ENCODE measurements around the gene F2R. TPM values are rescaled to one million over a fixed set of nuclear protein-coding genes. Genes with fewer than 3 reads are reported as not detected.

F2R gene
- total and polyA plus RNA-seq, 2 of the 13 experiments (the other 11 are each of a cell fraction or from before 2014, with no cell fraction given) = 8.3 to 12.3 TPM

- TF ChIP-seq TOE1 (CRISPR knock-in tag; IDR thresholded peaks at IDR 0.05) = 0 out of 2 replicates have a peak, but pooled peaks have one; percentile 76
- no peak for TF ChIP-seq TBL1XR1 (IDR thresholded peaks at IDR 0.05; ENCODE audit: borderline replicate concordance, low read length, partially characterized antibody)
- TF ChIP-seq ZNF557 (CRISPR knock-in tag; IDR thresholded peaks at IDR 0.05) = 0 out of 2 replicates have a peak, but pooled peaks have one; percentile 31
- TF ChIP-seq SNAPC2 (CRISPR knock-in tag; IDR thresholded peaks at IDR 0.05) = no peak
- 0 out of 2 replicates have a peak, but pooled peaks have one; percentile 28 for TF ChIP-seq ATF1 (CRISPR knock-in tag; IDR thresholded peaks at IDR 0.05)
- TF ChIP-seq NR2F6 (IDR thresholded peaks at IDR 0.05) = no peak
- TF ChIP-seq NR2F6 (CRISPR knock-in tag; IDR thresholded peaks at IDR 0.05) = no peak; the same call in 1 of the 2 replicates
- TF ChIP-seq TP53 (CRISPR knock-in tag; conservative IDR thresholded peaks at IDR 0.05) = no peak
- TF ChIP-seq HNF1A (IDR thresholded peaks at IDR 0.05; ENCODE audit: low read depth) = no peak
- no peak for TF ChIP-seq HNF1A (CRISPR knock-in tag; IDR thresholded peaks at IDR 0.05; ENCODE audit: borderline replicate concordance)
- no peak for TF ChIP-seq ZNF317 (CRISPR knock-in tag; IDR thresholded peaks at IDR 0.05)
- peak; percentile 46 for TF ChIP-seq ZNF883 (CRISPR knock-in tag; IDR thresholded peaks at IDR 0.05; ENCODE audit: not compliant biosample characterization)
- no peak for TF ChIP-seq HNRNPH1 (optimal IDR thresholded peaks at IDR 0.05; ENCODE audit: low read depth, low read length)
- TF ChIP-seq SRY (CRISPR knock-in tag; IDR thresholded peaks at IDR 0.05) = peak; percentile 60; the same call in 1 of the 2 replicates
- TF ChIP-seq REL (CRISPR knock-in tag; conservative IDR thresholded peaks at IDR 0.05) = no peak
- TF ChIP-seq HDAC2 (CRISPR knock-in tag; IDR thresholded peaks at IDR 0.05) = peak; percentile 31; the same call in 1 of the 2 replicates
- no peak for TF ChIP-seq ZNF512 (CRISPR knock-in tag; IDR thresholded peaks at IDR 0.05)
- no peak for TF ChIP-seq ZNF790 (CRISPR knock-in tag; IDR thresholded peaks at IDR 0.05; ENCODE audit: borderline replicate concordance)
- TF ChIP-seq FOXP4 (CRISPR knock-in tag; IDR thresholded peaks at IDR 0.05) = 0 out of 2 replicates have a peak, but pooled peaks have one; percentile 25
- TF ChIP-seq ZBTB20 (CRISPR knock-in tag; IDR thresholded peaks at IDR 0.05; ENCODE audit: borderline replicate concordance, low read depth) = 0 out of 2 replicates have a peak, but pooled peaks have one; percentile 27
- peak; percentile 34; the same call in 1 of the 2 replicates for TF ChIP-seq RXRA (CRISPR knock-in tag; IDR thresholded peaks at IDR 0.05)
- TF ChIP-seq NCOA5 (CRISPR knock-in tag; IDR thresholded peaks at IDR 0.05) = no peak
- peak; percentile 52; the same call in 1 of the 2 replicates for TF ChIP-seq MIER2 (CRISPR knock-in tag; IDR thresholded peaks at IDR 0.05)
- no peak for TF ChIP-seq MTA3 (CRISPR knock-in tag; IDR thresholded peaks at IDR 0.05)
These were observed 40.1 kb downstream of the F2R start (continued) for GRCh38 chr5:76755779-76756637.
